PC-3 (cell line): ENCODE data around the gene RBP3. TPM values are rescaled to one million over a fixed set of nuclear protein-coding genes. Genes with fewer than 3 reads are reported as not detected.

Source experiments
- ATAC-seq: fragments of 200-7000 bp; cut with Tn5 transposase; 2 replicates; pipeline ENCODE4 v1.9.1; 2020; ENCODE audit warnings: mild to moderate bottlenecking, moderate library complexity
- BruUV-seq: library from RNA; stranded (reverse); fragments of 400-500 nt; replicated peaks from 2 replicates; lab custom pipeline; 2021; lab: Mats Ljungman, UMichigan
- CTCF ChIA-PET: fragments of 300-600 bp; sonication (Branson Sonifier 250); formaldehyde crosslinking; loops from one replicate; lab custom pipeline; 2022; ENCODE audit warnings: antibody characterized with exemption; lab: Charles Lee
- POLR2A ChIA-PET: fragments of 300-600 bp; sonication (Branson Sonifier 250); formaldehyde crosslinking; loops from one replicate; lab custom pipeline; 2022; ENCODE audit warnings: antibody characterized with exemption; ENCODE audit not compliant: unreplicated experiment; lab: Charles Lee
- DNase-seq: peaks from one replicate; pipeline ENCODE4 v3.0.0-alpha.2; 2015
- H2AFZ ChIP-seq: fragments of 300-600 bp; sonication (generic); 2 replicates; pipeline ENCODE4 v1.6.0; 2016; ENCODE audit warnings: antibody characterized with exemption, low read length
- H3F3A ChIP-seq: fragments of 300-600 bp; sonication (generic); one replicate; pipeline ENCODE4 v1.6.0; 2017; ENCODE audit warnings: antibody characterized with exemption, low read length, control low read depth, mild to moderate bottlenecking; ENCODE audit not compliant: unreplicated experiment
- H3K27ac ChIP-seq: fragments of 300-600 bp; sonication (generic); 2 replicates; pipeline ENCODE4 v1.5.1; 2016; ENCODE audit warnings: mild to moderate bottlenecking, low read length
- H3K27me3 ChIP-seq: fragments of 300-600 bp; sonication (generic); 2 replicates; pipeline ENCODE4 v1.6.1; 2016; ENCODE audit warnings: low read length, mixed read lengths
- H3K36me3 ChIP-seq: fragments of 300-600 bp; sonication (generic); 2 replicates; pipeline ENCODE4 v1.6.1; 2016; ENCODE audit warnings: low read depth, mixed run types, low read length, mixed read lengths
- H3K4me1 ChIP-seq: fragments of 300-600 bp; sonication (generic); 2 replicates; pipeline ENCODE4 v1.5.1; 2016; ENCODE audit warnings: low read length; ENCODE audit not compliant: insufficient read depth
- H3K4me2 ChIP-seq: fragments of 300-600 bp; sonication (generic); 2 replicates; pipeline ENCODE4 v1.6.0; 2016; ENCODE audit warnings: low read length
- H3K4me3 ChIP-seq: fragments of 300-600 bp; sonication (generic); 2 replicates; pipeline ENCODE4 v1.5.1; 2016; ENCODE audit warnings: mild to moderate bottlenecking, low read length, mixed read lengths
- H3K79me2 ChIP-seq: fragments of 300-600 bp; sonication (generic); 2 replicates; pipeline ENCODE4 v1.6.1; 2017; ENCODE audit warnings: low read length, mixed read lengths
- H3K9ac ChIP-seq: fragments of 300-600 bp; sonication (generic); 2 replicates; pipeline ENCODE4 v1.6.0; 2016; ENCODE audit warnings: mild to moderate bottlenecking, low read length
- H3K9me2 ChIP-seq: fragments of 300-600 bp; sonication (generic); replicated peaks from 2 replicates; pipeline ENCODE4 v1.6.1; 2016; ENCODE audit warnings: mixed run types, low read length, mixed read lengths
- H3K9me3 ChIP-seq: fragments of 300-600 bp; sonication (generic); 2 replicates; pipeline ENCODE4 v1.6.1; 2016; ENCODE audit warnings: low read length, mixed read lengths
- H4K20me1 ChIP-seq: fragments of 300-600 bp; sonication (generic); 2 replicates; pipeline ENCODE4 v1.6.1; 2016; ENCODE audit warnings: low read length, mixed read lengths
- CTCF ChIP-seq: fragments of 300-600 bp; sonication (generic); conservative IDR thresholded peaks from 2 replicates; pipeline ENCODE4 v1.5.1; 2017; ENCODE audit warnings: antibody characterized with exemption, low read depth, mild to moderate bottlenecking, low read length
- EZH2 ChIP-seq: fragments of 300-600 bp; sonication (generic); IDR thresholded peaks from one replicate; pipeline ENCODE4 v1.6.1; 2017; ENCODE audit warnings: antibody characterized with exemption, mild to moderate bottlenecking, low read length; ENCODE audit not compliant: unreplicated experiment
- EZH2phosphoT487 ChIP-seq: fragments of 300-600 bp; sonication (generic); IDR thresholded peaks from 2 replicates; pipeline ENCODE4 v1.6.1; 2018; ENCODE audit warnings: mild to moderate bottlenecking, antibody characterized with exemption, low read length, borderline replicate concordance
- intact Hi-C: fragments of 100-400 bp; cut with micrococcal nuclease; formaldehyde crosslinking; loops from 2 replicates; pipeline ENCODE4 v1.9.0; 2023
- total RNA-seq: library from RNA; depleted of rRNA; stranded (reverse); fragments of >200 nt; gene quantifications from 2 replicates; pipeline ENCODE4 v1.2.3, GENCODE V29; 2014

The RBP3 gene
- total RNA-seq, 1 experiment from 2014 or later: not detected

GRCh38 chr10:47379445-47379785, 31.3 kb downstream of the RBP3 start:
- Histone ChIP-seq H3K4me2 (no peak overlapping the region), H3K79me2 (no peaks in the 10 kb centered on the region), H3K9ac (no peak overlapping the region), H3K4me1 (no peaks in the 10 kb centered on the region), H3K36me3 (no peaks in the 10 kb centered on the region), H4K20me1 (no peaks in the 10 kb centered on the region), H2AFZ (no peak overlapping the region), H3K27me3 (no peaks in the 10 kb centered on the region), H3K4me3 (no peak overlapping the region), H3K9me3 (no peaks in the 10 kb centered on the region), H3K27ac (no peak overlapping the region), H3K9me2 (no peaks in the 10 kb centered on the region), H3F3A (no peaks in the 10 kb centered on the region)
- TF ChIP-seq EZH2: no peak
- no peak for TF ChIP-seq CTCF
- TF ChIP-seq EZH2phosphoT487: no peak
- DNase-seq (no peak), ATAC-seq (no peak)
- POLR2A ChIA-PET: no interaction called here
- intact Hi-C loops: no loop called here
- CTCF ChIA-PET: no interaction called here
- no TSS peak for BruUV-seq

GRCh38 chr10:47379901-47380300, 31.7 kb downstream of the RBP3 start:
- H3K4me1 ChIP-seq: peaks cover 2% of the 10 kb centered on the region; the same call in 1 of the 2 replicates
- H3F3A ChIP-seq: no peaks in the 10 kb centered on the region
- intact Hi-C loops: no loop called here
- no peaks in the 10 kb centered on the region for H3K9me2 ChIP-seq
- H3K27me3 ChIP-seq: no peaks in the 10 kb centered on the region
- H3K27ac ChIP-seq: no peak overlapping the region
- no peaks in the 10 kb centered on the region for H3K36me3 ChIP-seq
- ChIA-PET POLR2A (no interaction called here), CTCF (no interaction called here)
- no peaks in the 10 kb centered on the region for H4K20me1 ChIP-seq
- no peak for DNase-seq
- no TSS peak for BruUV-seq
- no peak overlapping the region for H3K4me2 ChIP-seq
- H3K4me3 ChIP-seq: no peak overlapping the region
- H2AFZ ChIP-seq: no peak overlapping the region
- H3K9ac ChIP-seq: no peak overlapping the region
- TF ChIP-seq EZH2: no peak
- no peak for TF ChIP-seq EZH2phosphoT487
- no peak for TF ChIP-seq CTCF
- no peaks in the 10 kb centered on the region for H3K9me3 ChIP-seq
- no peaks in the 10 kb centered on the region for H3K79me2 ChIP-seq
- no peak for ATAC-seq

GRCh38 chr10:47380341-47381102, 32.4 kb downstream of the RBP3 start:
- no peak overlapping the region for H3K27ac ChIP-seq
- H3F3A ChIP-seq: no peaks in the 10 kb centered on the region
- no peak overlapping the region for H3K9ac ChIP-seq
- ChIA-PET CTCF (no interaction called here), POLR2A (no interaction called here)
- H3K9me2 ChIP-seq: no peaks in the 10 kb centered on the region
- DNase-seq (no peak), ATAC-seq (no peak)
- no peak overlapping the region for H3K4me2 ChIP-seq
- no TSS peak for BruUV-seq
- no peaks in the 10 kb centered on the region for H3K79me2 ChIP-seq
- no peak overlapping the region for H3K4me3 ChIP-seq
- no peaks in the 10 kb centered on the region for H3K9me3 ChIP-seq
- H3K36me3 ChIP-seq: no peaks in the 10 kb centered on the region
- no peaks in the 10 kb centered on the region for H3K27me3 ChIP-seq
- no peak for TF ChIP-seq EZH2phosphoT487
- H2AFZ ChIP-seq: no peak overlapping the region
- intact Hi-C loops: no loop called here
- peaks cover 4% of the 10 kb centered on the region; the same call in 1 of the 2 replicates for H3K4me1 ChIP-seq
- no peaks in the 10 kb centered on the region for H4K20me1 ChIP-seq
